SK-N-SH treated with all-trans-retinoic acid at 6 μM for 48 hours (cell line): Measurements from ENCODE around the gene CSNK1A1L.
"Not testable (repeated sequence)": the region's sequence is repeated elsewhere in the genome, so short reads cannot be mapped to it uniquely, and the experiment has no call there.

ENCODE experiments used
- ATAC-seq: fragments of 200-7000 bp; cut with Tn5 transposase; 3 replicates; pipeline ENCODE4 v1.9.1; 2020; ENCODE audit warnings: mild to moderate bottlenecking, moderate library complexity
- ESRRG ChIP-seq: fragments of 250-450 bp; sonication (Bioruptor Pico); IDR thresholded peaks from 2 replicates; pipeline ENCODE4 v1.6.1; 2021; ENCODE audit warnings: mild to moderate bottlenecking
- ISL1 ChIP-seq: fragments of 250-450 bp; sonication (Bioruptor Pico); IDR thresholded peaks from 2 replicates; pipeline ENCODE4 v2.1.2; 2022; ENCODE audit warnings: mild to moderate bottlenecking, moderate library complexity
- PATZ1 ChIP-seq: fragments of 250-450 bp; sonication (Bioruptor Pico); IDR thresholded peaks from 2 replicates; pipeline ENCODE4 v1.8.0; 2020; ENCODE audit warnings: mild to moderate bottlenecking, moderate library complexity, borderline replicate concordance
- SNAI2 ChIP-seq: fragments of 250-450 bp; sonication (Bioruptor Pico); IDR thresholded peaks from 2 replicates; pipeline ENCODE4 v1.5.0; 2020; ENCODE audit warnings: mild to moderate bottlenecking, moderate library complexity
- ZFP3 ChIP-seq: fragments of 250-450 bp; sonication (Bioruptor Pico); IDR thresholded peaks from 2 replicates; pipeline ENCODE4 v1.5.0; 2020; ENCODE audit warnings: mild to moderate bottlenecking, moderate library complexity
- ZNF8 ChIP-seq: fragments of 450-650 bp; formaldehyde crosslinking; IDR thresholded peaks from 2 replicates; pipeline ENCODE4 v1.5.0; 2020; ENCODE audit warnings: mild to moderate bottlenecking, moderate library complexity
- TF ChIP-seq, protein P1 (sequence below): fragments of 250-450 bp; sonication (Bioruptor Pico); IDR thresholded peaks from 2 replicates; pipeline ENCODE4 v1.8.0; 2021; ENCODE audit warnings: low read depth, mild to moderate bottlenecking, moderate library complexity, borderline replicate concordance

CSNK1A1L gene

GRCh38 chr13:37059848-37060192 is 45.6 kb downstream of the CSNK1A1L start:
- TF ChIP-seq PATZ1 (CRISPR knock-in tag) (no peak), ESRRG (no peak), ISL1 (no peak), ZNF8 (CRISPR knock-in tag) (no peak)
- TF ChIP-seq, all 23 proteins: peak for 0
- ATAC-seq, result no peak

DNA sequence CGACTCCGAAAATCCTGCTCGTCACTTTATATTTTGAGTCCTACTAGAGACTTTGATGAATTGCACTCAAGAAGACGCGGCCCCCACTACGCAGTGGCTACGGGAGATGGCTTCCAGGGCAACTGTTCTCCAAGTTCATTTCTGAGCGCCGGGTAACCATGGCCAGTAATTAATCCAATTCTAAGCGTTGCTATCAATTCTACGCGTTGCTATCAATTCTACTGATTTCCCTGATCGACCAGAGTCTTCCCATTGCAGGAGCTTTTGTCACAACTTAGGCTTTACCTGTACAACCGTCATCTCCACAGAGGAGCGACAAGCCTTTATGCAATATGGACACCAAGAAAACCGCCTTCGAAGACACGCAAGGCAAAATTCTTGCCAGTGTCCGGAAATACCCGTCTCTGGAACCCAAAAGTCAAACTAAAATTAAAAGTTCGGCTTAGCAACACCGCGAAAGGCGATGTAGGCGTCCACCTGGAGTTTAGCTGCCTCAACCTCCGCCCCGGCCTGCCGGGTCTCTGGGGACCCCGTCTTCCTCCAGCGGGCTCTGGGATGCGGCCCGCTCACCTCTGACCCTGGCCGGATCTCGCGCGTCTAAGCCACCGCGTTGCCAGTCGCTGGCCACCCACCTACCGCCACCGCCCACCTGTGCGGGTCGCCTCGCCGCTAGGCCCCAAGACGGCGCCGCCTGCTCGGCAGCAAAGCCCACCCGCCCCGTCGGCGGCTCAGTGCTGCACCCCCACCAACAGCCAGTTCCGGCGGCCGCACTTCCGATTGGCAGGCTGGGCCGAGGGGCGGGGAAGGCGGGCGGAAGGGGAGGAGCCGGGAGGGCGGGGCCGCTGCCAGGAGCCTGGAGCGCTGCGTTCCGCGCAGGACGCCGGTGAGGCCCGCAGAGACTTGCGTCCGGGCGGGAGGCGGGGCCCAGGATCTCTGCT is 46.3 kb downstream of the CSNK1A1L start, which contains the start of gene SUPT20H:
TSS of gene SUPT20H (minus strand) at position 779 of the 938 bp plus-strand sequence. CDS start 8,198 bp downstream, outside the sequence.
- ATAC-seq, result peak; percentile 98
- TF ChIP-seq, protein P1, sequence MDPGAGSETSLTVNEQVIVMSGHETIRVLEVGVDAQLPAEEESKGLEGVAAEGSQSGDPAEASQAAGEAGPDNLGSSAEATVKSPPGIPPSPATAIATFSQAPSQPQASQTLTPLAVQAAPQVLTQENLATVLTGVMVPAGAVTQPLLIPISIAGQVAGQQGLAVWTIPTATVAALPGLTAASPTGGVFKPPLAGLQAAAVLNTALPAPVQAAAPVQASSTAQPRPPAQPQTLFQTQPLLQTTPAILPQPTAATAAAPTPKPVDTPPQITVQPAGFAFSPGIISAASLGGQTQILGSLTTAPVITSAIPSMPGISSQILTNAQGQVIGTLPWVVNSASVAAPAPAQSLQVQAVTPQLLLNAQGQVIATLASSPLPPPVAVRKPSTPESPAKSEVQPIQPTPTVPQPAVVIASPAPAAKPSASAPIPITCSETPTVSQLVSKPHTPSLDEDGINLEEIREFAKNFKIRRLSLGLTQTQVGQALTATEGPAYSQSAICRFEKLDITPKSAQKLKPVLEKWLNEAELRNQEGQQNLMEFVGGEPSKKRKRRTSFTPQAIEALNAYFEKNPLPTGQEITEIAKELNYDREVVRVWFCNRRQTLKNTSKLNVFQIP (CRISPR knock-in tag), result no peak
- TF ChIP-seq SNAI2 (CRISPR knock-in tag) (0 out of 2 replicates have a peak, but pooled peaks have one; percentile 11), ZFP3 (CRISPR knock-in tag) (peak; percentile 71; the same call in 1 of the 2 replicates)

DNA sequence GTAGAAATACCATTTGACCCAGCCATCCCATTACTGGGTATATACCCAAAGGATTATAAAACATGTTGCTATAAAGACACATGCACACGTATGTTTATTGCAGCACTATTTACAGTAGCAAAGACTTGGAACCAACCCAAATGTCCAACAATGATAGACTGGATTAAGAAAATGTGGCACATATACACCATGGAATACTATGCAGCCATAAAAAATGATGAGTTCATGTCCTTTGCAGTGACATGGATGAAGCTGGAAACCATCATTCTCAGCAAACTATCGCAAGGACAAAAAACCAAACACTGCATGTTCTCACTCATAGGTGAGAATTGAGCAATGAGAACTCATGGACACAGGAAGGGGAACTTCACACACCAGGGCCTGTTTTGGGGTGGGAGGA is 49.2 kb downstream of the CSNK1A1L start:
- TF ChIP-seq ZNF8 (CRISPR knock-in tag), result peak; percentile 57

More for the DNA sequence above, 49.2 kb downstream of the CSNK1A1L start:
- ATAC-seq, result not testable (repeated sequence)
